BLaER1 (cell line): ENCODE measurements around the gene SEMA3C.

Experiments
- H3K27ac ChIP-seq: shearing (Covaris generic); formaldehyde crosslinking; 2 replicates; pipeline ENCODE4 v1.8.1; 2022
- H3K27me3 ChIP-seq: shearing (Covaris generic); formaldehyde crosslinking; 2 replicates; pipeline ENCODE4 v1.8.1; 2022
- H3K36me3 ChIP-seq: shearing (Covaris generic); formaldehyde crosslinking; 2 replicates; pipeline ENCODE4 v1.8.1; 2022
- H3K4me1 ChIP-seq: shearing (Covaris generic); formaldehyde crosslinking; 2 replicates; pipeline ENCODE4 v1.8.1; 2022
- H3K4me2 ChIP-seq: shearing (Covaris generic); formaldehyde crosslinking; 2 replicates; pipeline ENCODE4 v1.8.1; 2022
- H3K4me3 ChIP-seq: shearing (Covaris generic); formaldehyde crosslinking; 2 replicates; pipeline ENCODE4 v1.8.1; 2022
- H3K9ac ChIP-seq: shearing (Covaris generic); formaldehyde crosslinking; 2 replicates; pipeline ENCODE4 v1.8.1; 2022
- H3K9me3 ChIP-seq: shearing (Covaris generic); formaldehyde crosslinking; 2 replicates; pipeline ENCODE4 v1.8.1; 2022
- H4K20me1 ChIP-seq: shearing (Covaris generic); formaldehyde crosslinking; 2 replicates; pipeline ENCODE4 v1.8.1; 2022
- Cebpa-rat ChIP-seq: shearing (Covaris generic); IDR thresholded peaks from 2 replicates; pipeline ENCODE4 v1.8.1; 2022

SEMA3C gene

DNA sequence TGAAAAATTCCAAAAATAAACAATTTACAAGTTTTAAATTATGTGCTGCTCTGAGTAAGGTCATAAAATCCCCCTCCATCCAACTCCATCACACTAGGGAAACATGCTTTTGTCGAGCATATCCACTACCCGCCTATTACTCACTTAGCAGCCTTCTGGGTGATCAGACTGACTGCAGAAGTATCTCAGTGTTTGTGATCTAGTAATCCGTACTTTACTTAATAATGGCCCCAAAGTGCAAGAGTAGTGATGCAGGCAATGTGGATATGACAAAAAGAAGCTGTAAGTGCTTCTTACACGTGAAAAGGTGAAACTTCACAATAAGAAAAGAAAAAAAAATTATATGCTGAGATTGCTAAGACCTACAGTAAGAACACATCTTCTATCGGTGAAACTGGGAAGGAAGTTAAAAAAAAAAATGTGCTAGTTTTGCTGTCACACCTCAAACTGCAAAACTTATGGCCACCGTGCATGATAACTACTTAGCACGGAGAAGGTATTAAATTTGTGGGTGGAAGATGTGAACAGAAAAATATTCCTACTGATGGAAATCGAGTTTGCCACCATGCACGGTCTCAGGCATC lies 43.2 kb downstream of the SEMA3C start:
- Histone ChIP-seq H3K4me3 (no peak overlapping the region), H3K9me3 (no peaks in the 10 kb centered on the region), H3K27ac (no peak overlapping the region)

DNA sequence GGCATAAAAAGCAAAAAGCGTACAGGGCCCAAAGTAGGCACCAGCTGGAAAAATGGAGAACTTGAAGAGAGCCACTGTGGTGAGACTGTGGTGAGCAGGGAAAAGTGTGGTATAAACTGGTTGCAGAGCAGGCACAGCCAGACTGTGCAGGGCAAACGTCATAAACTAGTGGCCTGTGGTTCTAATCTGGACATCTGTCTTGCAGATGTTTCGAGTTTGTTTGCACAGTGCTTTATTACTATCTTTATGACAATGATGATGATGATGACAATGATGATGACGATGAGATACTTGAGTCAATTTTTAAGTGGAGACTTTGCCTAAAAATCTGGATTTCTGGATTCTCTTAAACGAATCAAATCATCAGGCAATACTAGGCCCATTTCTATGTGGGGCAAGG lies 45.7 kb downstream of the SEMA3C start:
- TF ChIP-seq Cebpa-rat: no peak
- H3K27me3 ChIP-seq: no peaks in the 10 kb centered on the region
- no peak overlapping the region for H3K27ac ChIP-seq
- no peak overlapping the region for H3K4me3 ChIP-seq
- no peak overlapping the region for H3K9ac ChIP-seq
- H3K9me3 ChIP-seq: no peaks in the 10 kb centered on the region
- H3K36me3 ChIP-seq: no peaks in the 10 kb centered on the region
- no peaks in the 10 kb centered on the region for H3K4me1 ChIP-seq
- H3K4me2 ChIP-seq: no peak overlapping the region
- H4K20me1 ChIP-seq: no peaks in the 10 kb centered on the region

More for the DNA sequence above, 43.2 kb downstream of the SEMA3C start:
- no peak for TF ChIP-seq Cebpa-rat
- no peaks in the 10 kb centered on the region for H3K36me3 ChIP-seq
- no peaks in the 10 kb centered on the region for H3K27me3 ChIP-seq
- H3K4me2 ChIP-seq: no peak overlapping the region
- no peaks in the 10 kb centered on the region for H4K20me1 ChIP-seq
- no peak overlapping the region for H3K9ac ChIP-seq
- H3K4me1 ChIP-seq: no peaks in the 10 kb centered on the region

DNA sequence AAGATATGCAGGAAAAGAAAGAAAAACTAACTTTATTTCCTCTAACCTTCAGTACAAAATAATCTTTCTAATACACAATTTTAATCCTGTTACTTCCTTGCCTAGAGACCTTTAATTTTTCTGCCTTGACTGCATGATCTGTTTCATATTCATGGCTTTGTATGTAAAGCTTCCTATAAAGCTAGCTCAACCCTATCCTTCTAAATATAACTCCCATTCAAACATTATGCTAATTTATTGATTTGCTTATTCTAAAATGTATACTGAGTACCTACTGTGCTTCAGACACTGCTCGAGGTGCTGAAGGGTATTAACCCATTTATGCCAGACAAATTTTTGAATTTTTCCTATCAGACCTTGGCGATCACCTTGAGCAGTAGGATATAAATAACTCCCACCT lies 47.6 kb downstream of the SEMA3C start:
- no peaks in the 10 kb centered on the region for H3K27me3 ChIP-seq
- H3K4me3 ChIP-seq: no peak overlapping the region
- H3K36me3 ChIP-seq: no peaks in the 10 kb centered on the region
- no peaks in the 10 kb centered on the region for H4K20me1 ChIP-seq
- H3K4me1 ChIP-seq: no peaks in the 10 kb centered on the region
- no peak overlapping the region for H3K4me2 ChIP-seq
- H3K27ac ChIP-seq: no peak overlapping the region
- no peak overlapping the region for H3K9ac ChIP-seq
- H3K9me3 ChIP-seq: no peaks in the 10 kb centered on the region
- TF ChIP-seq Cebpa-rat: no peak

DNA sequence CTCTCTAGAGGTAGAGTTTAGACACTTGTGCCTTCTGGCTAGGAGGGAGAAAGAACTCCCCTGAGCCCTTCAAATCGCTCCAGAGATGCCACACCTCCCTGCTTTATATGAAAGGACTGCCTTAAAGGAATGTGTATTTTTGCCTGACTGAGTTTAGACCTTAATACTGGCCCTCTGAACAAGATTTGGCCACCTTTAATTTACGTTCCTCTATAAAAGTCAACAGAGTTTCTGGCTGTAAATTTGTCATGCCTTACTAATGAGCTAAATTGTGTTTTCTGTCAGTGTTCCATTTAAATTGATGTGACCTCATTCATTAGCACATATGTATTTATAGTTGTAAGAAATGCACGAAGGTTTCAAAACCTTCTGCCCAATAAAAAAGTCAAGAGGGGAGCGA lies 48.0 kb downstream of the SEMA3C start:
- TF ChIP-seq Cebpa-rat: no peak

DNA sequence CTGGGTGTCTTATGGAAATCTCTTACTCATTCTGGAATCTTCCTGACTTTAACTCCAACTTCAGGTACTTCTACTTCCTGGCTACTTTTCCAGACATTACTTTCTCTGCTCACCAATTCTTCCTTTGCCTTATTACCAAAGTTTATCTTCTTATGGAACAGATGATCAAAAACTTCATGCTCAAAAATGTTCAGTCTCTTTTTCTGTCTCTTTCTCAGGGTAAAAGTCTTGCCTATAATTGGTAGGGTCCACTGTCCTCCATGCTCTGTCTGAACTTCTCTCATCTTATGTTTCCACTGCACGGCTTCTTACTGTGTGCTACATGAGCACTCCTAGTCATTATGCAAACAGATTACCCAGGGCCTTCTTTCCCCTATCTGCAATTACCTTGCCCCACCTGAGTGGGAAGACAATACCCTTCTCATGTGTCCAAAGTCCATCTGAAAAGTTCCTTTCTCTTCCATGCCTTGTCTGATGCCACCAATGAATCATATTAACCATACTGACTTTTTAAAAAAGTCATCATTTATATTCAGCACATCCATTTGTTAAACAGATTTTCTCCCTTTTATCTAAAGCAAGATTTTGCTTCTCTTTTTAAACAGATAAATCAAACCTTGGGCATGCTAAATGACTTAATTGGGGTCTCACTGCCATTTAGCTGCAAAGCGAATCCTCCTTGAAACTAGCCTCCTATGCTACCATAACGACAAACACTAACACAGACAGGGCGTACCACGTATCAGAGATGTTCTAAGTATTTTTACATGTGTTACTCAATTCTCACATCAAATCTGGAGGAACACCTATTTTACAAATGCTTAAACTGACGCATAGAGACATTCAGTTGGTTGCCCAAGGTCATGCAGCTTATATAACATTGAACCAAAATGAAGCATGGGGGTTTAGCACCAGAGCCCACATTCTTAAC lies 48.8 kb downstream of the SEMA3C start:
- Histone ChIP-seq H3K9ac (no peak overlapping the region), H3K4me1 (no peaks in the 10 kb centered on the region), H3K4me2 (no peak overlapping the region), H4K20me1 (no peaks in the 10 kb centered on the region), H3K9me3 (no peaks in the 10 kb centered on the region), H3K27me3 (no peaks in the 10 kb centered on the region), H3K36me3 (no peaks in the 10 kb centered on the region), H3K27ac (no peak overlapping the region), H3K4me3 (no peak overlapping the region)
- TF ChIP-seq Cebpa-rat: no peak

More for the DNA sequence above, 48.0 kb downstream of the SEMA3C start:
- H3K9me3 ChIP-seq: no peaks in the 10 kb centered on the region
- H3K9ac ChIP-seq: no peak overlapping the region
- no peak overlapping the region for H3K4me2 ChIP-seq
- H3K4me3 ChIP-seq: no peak overlapping the region
- no peaks in the 10 kb centered on the region for H3K27me3 ChIP-seq
- H4K20me1 ChIP-seq: no peaks in the 10 kb centered on the region
- H3K36me3 ChIP-seq: no peaks in the 10 kb centered on the region
- H3K4me1 ChIP-seq: no peaks in the 10 kb centered on the region
- no peak overlapping the region for H3K27ac ChIP-seq

DNA sequence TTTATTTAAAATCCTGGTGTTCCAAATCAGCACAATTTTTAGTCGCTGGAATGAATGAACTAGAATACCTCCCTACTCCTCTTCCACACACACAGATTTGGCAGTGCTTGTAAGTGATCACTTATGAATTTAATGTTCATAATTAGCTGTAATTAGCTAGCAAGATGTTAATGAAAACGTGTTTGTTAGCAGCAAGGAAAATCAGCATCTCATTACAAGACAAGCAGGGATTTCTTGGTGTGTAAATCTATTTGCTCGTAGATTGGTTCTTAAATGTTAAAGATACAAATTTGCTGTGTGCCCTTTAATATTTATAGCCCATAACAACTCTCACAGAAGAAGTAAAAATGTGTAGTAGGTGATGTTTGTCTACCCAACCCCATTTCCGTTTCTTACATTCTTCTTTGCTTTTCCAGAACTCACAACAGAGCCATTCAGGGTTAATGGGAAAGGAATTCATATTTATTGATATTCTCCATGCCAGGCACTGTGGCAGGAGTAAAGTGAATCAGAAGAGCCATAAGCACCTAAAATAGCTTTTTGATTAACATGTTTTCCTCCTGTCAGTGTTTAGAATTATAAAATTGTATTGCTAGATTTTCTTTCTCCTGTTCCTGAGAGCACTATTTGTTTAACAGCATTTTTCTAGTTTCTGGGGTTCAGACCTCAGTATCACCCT lies 49.6 kb downstream of the SEMA3C start:
- H3K4me1 ChIP-seq: no peaks in the 10 kb centered on the region
- H3K36me3 ChIP-seq: no peaks in the 10 kb centered on the region
- no peak for TF ChIP-seq Cebpa-rat
- no peak overlapping the region for H3K4me2 ChIP-seq
- no peaks in the 10 kb centered on the region for H3K27me3 ChIP-seq
- no peaks in the 10 kb centered on the region for H3K9me3 ChIP-seq
- no peaks in the 10 kb centered on the region for H4K20me1 ChIP-seq
- H3K27ac ChIP-seq: no peak overlapping the region
- H3K4me3 ChIP-seq: no peak overlapping the region
- no peak overlapping the region for H3K9ac ChIP-seq

DNA sequence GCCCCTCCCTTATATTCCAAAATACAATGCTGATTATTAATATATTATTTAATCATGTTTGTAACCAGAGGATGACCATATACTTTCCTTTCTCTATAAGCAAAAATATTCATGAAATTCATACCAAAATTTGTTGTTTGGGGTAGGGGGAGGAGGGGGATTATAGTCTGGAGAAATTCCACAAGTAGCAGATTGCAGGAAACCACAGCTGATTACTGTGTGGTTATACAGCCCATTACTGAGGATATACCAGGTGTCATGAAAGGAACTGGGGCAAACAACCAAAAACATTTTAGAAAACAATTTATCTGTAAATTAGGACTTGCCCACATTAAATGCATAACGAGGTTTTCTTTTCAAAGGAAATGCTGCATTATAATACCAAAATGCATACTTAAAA lies 50.3 kb downstream of the SEMA3C start:
- no peak overlapping the region for H3K27ac ChIP-seq
- H3K9ac ChIP-seq: no peak overlapping the region
- no peaks in the 10 kb centered on the region for H3K27me3 ChIP-seq
- H4K20me1 ChIP-seq: no peaks in the 10 kb centered on the region
- H3K4me3 ChIP-seq: no peak overlapping the region
- H3K4me1 ChIP-seq: no peaks in the 10 kb centered on the region
- no peaks in the 10 kb centered on the region for H3K9me3 ChIP-seq
- no peaks in the 10 kb centered on the region for H3K36me3 ChIP-seq
- TF ChIP-seq Cebpa-rat: no peak
- no peak overlapping the region for H3K4me2 ChIP-seq

DNA sequence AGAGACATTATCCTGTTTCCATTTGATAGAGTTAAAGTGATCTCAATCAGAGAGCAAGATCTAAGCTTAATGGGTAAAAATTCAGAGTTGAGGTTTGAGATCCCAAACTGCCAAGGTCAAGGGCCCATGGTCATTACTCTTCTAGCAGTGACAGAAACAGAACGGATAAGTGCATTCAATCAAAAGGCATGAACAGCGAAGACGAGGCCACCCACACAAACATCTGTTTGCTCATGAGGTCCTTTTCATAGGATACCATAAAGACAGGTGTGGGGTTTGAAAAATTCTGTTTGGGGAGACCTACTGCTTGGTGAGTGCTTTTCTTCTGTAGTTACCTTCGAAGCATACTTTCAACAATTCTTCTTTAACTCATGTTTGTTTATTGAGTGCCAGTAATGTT lies 58.3 kb downstream of the SEMA3C start:
- no peak overlapping the region for H3K4me2 ChIP-seq
- H3K4me3 ChIP-seq: no peak overlapping the region
- no peaks in the 10 kb centered on the region for H3K4me1 ChIP-seq
- no peak overlapping the region for H3K9ac ChIP-seq
- no peaks in the 10 kb centered on the region for H3K36me3 ChIP-seq
- no peak for TF ChIP-seq Cebpa-rat
- H3K9me3 ChIP-seq: no peaks in the 10 kb centered on the region
- no peaks in the 10 kb centered on the region for H4K20me1 ChIP-seq
- H3K27me3 ChIP-seq: no peaks in the 10 kb centered on the region
- H3K27ac ChIP-seq: no peak overlapping the region

DNA sequence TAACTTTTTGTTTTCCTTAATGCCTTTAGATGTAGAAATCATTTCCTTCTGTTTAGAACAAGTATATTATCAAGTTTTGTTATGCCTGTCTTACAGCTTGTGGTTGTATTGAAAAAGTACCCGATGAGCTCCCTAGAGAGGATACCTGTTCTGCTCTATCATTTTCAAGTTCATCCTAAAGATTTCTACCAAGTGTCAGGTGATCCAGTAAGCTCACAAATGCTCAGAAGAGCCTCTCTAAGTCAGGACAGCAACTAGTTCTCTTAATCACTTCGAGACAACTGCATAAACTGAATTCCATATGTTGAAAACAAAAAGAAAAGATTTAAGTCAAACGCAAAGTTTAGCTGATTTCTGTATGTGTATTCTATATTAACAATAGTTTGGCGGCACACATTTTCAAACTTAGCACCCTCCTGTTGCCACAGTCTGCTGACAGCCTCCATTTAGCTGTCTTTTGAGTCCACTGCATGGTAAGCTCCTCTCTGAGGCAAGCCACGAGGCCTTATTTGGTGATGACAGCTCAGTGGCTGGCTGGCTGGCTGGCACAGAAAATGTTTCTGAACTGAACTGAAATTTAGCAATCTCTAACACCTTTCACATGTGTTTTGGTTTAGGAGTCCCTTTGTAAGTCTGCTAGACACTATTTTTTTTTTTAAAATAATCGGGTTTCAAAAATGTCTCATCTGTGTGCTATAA lies 59.4 kb downstream of the SEMA3C start:
- Histone ChIP-seq H3K9ac (no peak overlapping the region), H3K27ac (no peak overlapping the region)

More for the DNA sequence above, 59.4 kb downstream of the SEMA3C start:
- no peak overlapping the region for H3K4me3 ChIP-seq
- H3K27me3 ChIP-seq: no peaks in the 10 kb centered on the region
- no peak for TF ChIP-seq Cebpa-rat
- H3K4me1 ChIP-seq: no peaks in the 10 kb centered on the region
- H3K9me3 ChIP-seq: no peaks in the 10 kb centered on the region
- H4K20me1 ChIP-seq: no peaks in the 10 kb centered on the region
- H3K36me3 ChIP-seq: no peaks in the 10 kb centered on the region
- no peak overlapping the region for H3K4me2 ChIP-seq
